ENCODE measurements around the gene EPN2.

EPN2 gene

GRCh38 chr17:19263641-19264051 lies 26.5 kb downstream of the EPN2 start:
- Histone ChIP-seq H4K20me1 (ENCODE audit: insufficient read depth) (no peaks in the 10 kb centered on the region), H3K27ac (no peak overlapping the region), H3K79me2 (ENCODE audit: insufficient read depth, low read depth) (no peaks in the 10 kb centered on the region)

GRCh38 chr17:19264268-19264667 lies 27.1 kb downstream of the EPN2 start:
- Histone ChIP-seq H3K79me2 (ENCODE audit: insufficient read depth, low read depth) (no peaks in the 10 kb centered on the region), H3K4me1 (ENCODE audit: low read depth, poor library complexity, severe bottlenecking) (no peaks in the 10 kb centered on the region), H4K20me1 (ENCODE audit: insufficient read depth) (no peaks in the 10 kb centered on the region), H3K36me3 (ENCODE audit: insufficient read depth) (no peaks in the 10 kb centered on the region), H2AFZ (ENCODE audit: low read depth) (no peak overlapping the region), H3K27ac (no peak overlapping the region), H3K27me3 (ENCODE audit: insufficient read depth, low read depth) (no peaks in the 10 kb centered on the region), H3K9ac (no peak overlapping the region), H3K4me2 (no peak overlapping the region), H3K4me3 (IDR thresholded peaks at IDR 0.05; ENCODE audit: insufficient read depth, low read depth, low read length) (no peak overlapping the region)
- no peak for TF ChIP-seq CTCF (conservative IDR thresholded peaks at IDR 0.05; ENCODE audit: low read depth, low read length)

More at GRCh38 chr17:19263641-19264051, 26.5 kb downstream of the EPN2 start:
- TF ChIP-seq CTCF (conservative IDR thresholded peaks at IDR 0.05; ENCODE audit: low read depth, low read length), result no peak
- no peaks in the 10 kb centered on the region for H3K27me3 ChIP-seq (ENCODE audit: insufficient read depth, low read depth)
- no peaks in the 10 kb centered on the region for H3K36me3 ChIP-seq (ENCODE audit: insufficient read depth)
- no peak overlapping the region for H3K9ac ChIP-seq
- H2AFZ ChIP-seq (ENCODE audit: low read depth), result no peak overlapping the region
- H3K4me3 ChIP-seq (IDR thresholded peaks at IDR 0.05; ENCODE audit: insufficient read depth, low read depth, low read length), result no peak overlapping the region
- no peak overlapping the region for H3K4me2 ChIP-seq
- H3K4me1 ChIP-seq (ENCODE audit: low read depth, poor library complexity, severe bottlenecking), result no peaks in the 10 kb centered on the region

- Histone ChIP-seq H3K36me3 (ENCODE audit: insufficient read depth) (no peaks in the 10 kb centered on the region), H3K4me3 (IDR thresholded peaks at IDR 0.05; ENCODE audit: insufficient read depth, low read depth, low read length) (no peak overlapping the region), H4K20me1 (ENCODE audit: insufficient read depth) (no peaks in the 10 kb centered on the region), H3K4me1 (ENCODE audit: low read depth, poor library complexity, severe bottlenecking) (no peaks in the 10 kb centered on the region), H2AFZ (ENCODE audit: low read depth) (no peak overlapping the region), H3K9ac (no peak overlapping the region), H3K27me3 (ENCODE audit: insufficient read depth, low read depth) (no peaks in the 10 kb centered on the region), H3K27ac (no peak overlapping the region), H3K79me2 (ENCODE audit: insufficient read depth, low read depth) (no peaks in the 10 kb centered on the region), H3K4me2 (no peak overlapping the region)
- TF ChIP-seq CTCF (conservative IDR thresholded peaks at IDR 0.05; ENCODE audit: low read depth, low read length), result no peak
Measured at GRCh38 chr17:19264681-19265080, 27.5 kb downstream of the EPN2 start.

- Histone ChIP-seq H3K27me3 (ENCODE audit: insufficient read depth, low read depth) (no peaks in the 10 kb centered on the region), H2AFZ (ENCODE audit: low read depth) (no peak overlapping the region), H3K9ac (no peak overlapping the region), H3K79me2 (ENCODE audit: insufficient read depth, low read depth) (no peaks in the 10 kb centered on the region), H4K20me1 (ENCODE audit: insufficient read depth) (no peaks in the 10 kb centered on the region), H3K27ac (no peak overlapping the region), H3K4me2 (no peak overlapping the region), H3K4me1 (ENCODE audit: low read depth, poor library complexity, severe bottlenecking) (no peaks in the 10 kb centered on the region), H3K36me3 (ENCODE audit: insufficient read depth) (no peaks in the 10 kb centered on the region), H3K4me3 (IDR thresholded peaks at IDR 0.05; ENCODE audit: insufficient read depth, low read depth, low read length) (no peak overlapping the region)
- TF ChIP-seq CTCF (conservative IDR thresholded peaks at IDR 0.05; ENCODE audit: low read depth, low read length), result no peak
Measured at GRCh38 chr17:19265755-19266154, 28.6 kb downstream of the EPN2 start.

Measured in KMS-11 (cell line).